Large intestine (tissue), 12 donors: ENCODE data around the gene TRPV6. TPM values are rescaled to one million over a fixed set of nuclear protein-coding genes. Genes with fewer than 3 reads are reported as not detected.

Experiments
- DNase-seq, 2 donors: peaks; one replicate each; pipeline versions ENCODE4 v3.0.0 to v3.0.0-alpha.2; 2013
- H3K27ac ChIP-seq: one replicate; pipeline ENCODE4 v1.5.1; 2013; ENCODE audit warnings: low read length
- H3K27me3 ChIP-seq: 2 replicates; pipeline ENCODE4 v1.6.1; 2013; ENCODE audit warnings: low read length; ENCODE audit not compliant: control insufficient read depth, insufficient read depth
- H3K36me3 ChIP-seq: 2 replicates; pipeline ENCODE4 v1.6.1; 2013; ENCODE audit warnings: low read length; ENCODE audit not compliant: control insufficient read depth, insufficient read depth
- H3K4me1 ChIP-seq: one replicate; pipeline ENCODE4 v1.6.1; 2013; ENCODE audit warnings: low read length; ENCODE audit not compliant: control insufficient read depth, insufficient read depth
- H3K4me3 ChIP-seq: one replicate; pipeline ENCODE4 v1.5.1; 2013; ENCODE audit warnings: low read length
- H3K9me3 ChIP-seq: one replicate; pipeline ENCODE4 v1.6.1; 2013; ENCODE audit warnings: mild to moderate bottlenecking, low read depth, low read length, moderate library complexity; ENCODE audit not compliant: control insufficient read depth
- WGBS: methylation state at CpG from one replicate; pipeline ENCODE4 v1.1.5; 2013; ENCODE audit warnings: low lambda C conversion rate; ENCODE audit not compliant: insufficient coverage; 5-methylcytosine and 5-hydroxymethylcytosine counted together
- long read RNA-seq, 11 donors: transcript quantifications; one replicate each; lab custom pipeline, GENCODE V29; 2026
- polyA plus RNA-seq: library from polyadenylated mRNA; unstranded; fragments of 120-200 nt; gene quantifications from one replicate; pipeline ENCODE4 v1.2.1, GENCODE V29; 2013

The TRPV6 gene
- polyA plus RNA-seq, result 2.2 TPM
- long read RNA-seq, donor 1, result 0 reads
- long read RNA-seq, donor 2, result 0 reads
- long read RNA-seq, donor 3, result 0 reads
- long read RNA-seq, donor 4, result 0 reads
- long read RNA-seq, donor 5, result 0 reads
- long read RNA-seq, donor 6, result 0 reads
- long read RNA-seq, donor 7, result 0 reads
- long read RNA-seq, donor 8, result 0 reads
- long read RNA-seq, donor 9, result 0 reads
- long read RNA-seq, donor 10, result 0 reads
- long read RNA-seq, donor 11, result 0 reads

GRCh38 chr7:142885311-142886230, at the start of gene TRPV6:
TSS of gene TRPV6 (minus strand) at chr7:142885745.
- DNase-seq, result peak in 1 of 2 donors; percentile 55
- no CpG with 5 or more reads among the region's 16 CpGs for WGBS
- peaks cover 5% of the 10 kb centered on the region for H3K4me1 ChIP-seq
- H3K27me3 ChIP-seq, result no peaks in the 10 kb centered on the region
- no peaks in the 10 kb centered on the region for H3K36me3 ChIP-seq
- H3K9me3 ChIP-seq, result no peaks in the 10 kb centered on the region
- no peak within 1 kb of the TSS for H3K4me3 ChIP-seq
- no peak within 1 kb of the TSS for H3K27ac ChIP-seq

- H3K9me3 ChIP-seq, result no peaks in the 10 kb centered on the region
- no peak for DNase-seq
- no peak overlapping the region for H3K4me3 ChIP-seq
- peaks cover 7% of the 10 kb centered on the region for H3K27me3 ChIP-seq
- no peaks in the 10 kb centered on the region for H3K36me3 ChIP-seq
- no peaks in the 10 kb centered on the region for H3K4me1 ChIP-seq
- no peak overlapping the region for H3K27ac ChIP-seq
- WGBS, result no CpG with 5 or more reads among the region's 12 CpGs
Measured at GRCh38 chr7:142934056-142934455, 48.5 kb upstream of the TRPV6 start.

- no peak for DNase-seq
- Histone ChIP-seq H3K4me1 (no peaks in the 10 kb centered on the region), H3K27ac (no peak within 1 kb of the TSS), H3K36me3 (no peaks in the 10 kb centered on the region), H3K9me3 (no peaks in the 10 kb centered on the region), H3K27me3 (peaks cover 7% of the 10 kb centered on the region), H3K4me3 (no peak within 1 kb of the TSS)
- 80% methylated on average over 1 of the region's 4 CpGs for WGBS
Measured at GRCh38 chr7:142933624-142934023, 48.1 kb upstream of the TRPV6 start, which contains the start of gene TRPV5. TSS of gene TRPV5 (minus strand) at chr7:142933746. CDS start at chr7:142933459, 287 bp downstream.

- no peak overlapping the region for H3K4me3 ChIP-seq
- H3K36me3 ChIP-seq, result no peaks in the 10 kb centered on the region
- H3K27ac ChIP-seq, result no peak overlapping the region
- DNase-seq, result no peak
- peaks cover 7% of the 10 kb centered on the region for H3K27me3 ChIP-seq
- H3K4me1 ChIP-seq, result no peaks in the 10 kb centered on the region
- no CpG with 5 or more reads among the region's 7 CpGs for WGBS
- H3K9me3 ChIP-seq, result no peaks in the 10 kb centered on the region
Measured at GRCh38 chr7:142933092-142933475, 47.5 kb upstream of the TRPV6 start.

GRCh38 chr7:142932386-142933091, 47.0 kb upstream of the TRPV6 start:
- 56% methylated on average over 3 of the region's 5 CpGs for WGBS
- H3K9me3 ChIP-seq, result no peaks in the 10 kb centered on the region
- peaks cover 7% of the 10 kb centered on the region for H3K27me3 ChIP-seq
- no peak overlapping the region for H3K4me3 ChIP-seq
- H3K4me1 ChIP-seq, result no peaks in the 10 kb centered on the region
- H3K36me3 ChIP-seq, result no peaks in the 10 kb centered on the region
- no peak overlapping the region for H3K27ac ChIP-seq
- no peak for DNase-seq

- peaks cover 7% of the 10 kb centered on the region for H3K27me3 ChIP-seq
- DNase-seq, result no peak
- WGBS, result no CpG with 5 or more reads among the region's 11 CpGs
- H3K4me1 ChIP-seq, result no peaks in the 10 kb centered on the region
- no peaks in the 10 kb centered on the region for H3K36me3 ChIP-seq
- no peaks in the 10 kb centered on the region for H3K9me3 ChIP-seq
- no peak overlapping the region for H3K4me3 ChIP-seq
- H3K27ac ChIP-seq, result no peak overlapping the region
Measured at GRCh38 chr7:142930126-142930730, 44.7 kb upstream of the TRPV6 start.

- no CpG with 5 or more reads among the region's 8 CpGs for WGBS
- Histone ChIP-seq H3K27ac (no peak overlapping the region), H3K36me3 (no peaks in the 10 kb centered on the region), H3K27me3 (peaks cover 4% of the 10 kb centered on the region), H3K9me3 (no peaks in the 10 kb centered on the region), H3K4me1 (peaks cover 10% of the 10 kb centered on the region), H3K4me3 (no peak overlapping the region)
- no peak for DNase-seq
Measured at GRCh38 chr7:142927949-142928348, 42.4 kb upstream of the TRPV6 start.

GRCh38 chr7:142927085-142927745, 41.7 kb upstream of the TRPV6 start:
- WGBS, result 60% methylated on average over 1 of the region's 7 CpGs
- Histone ChIP-seq H3K4me3 (no peak overlapping the region), H3K27me3 (no peaks in the 10 kb centered on the region), H3K9me3 (no peaks in the 10 kb centered on the region), H3K36me3 (no peaks in the 10 kb centered on the region), H3K27ac (no peak overlapping the region), H3K4me1 (peaks cover 15% of the 10 kb centered on the region)
- DNase-seq, result no peak

- Histone ChIP-seq H3K27me3 (no peaks in the 10 kb centered on the region), H3K4me1 (peaks cover 15% of the 10 kb centered on the region), H3K4me3 (no peak overlapping the region), H3K27ac (no peak overlapping the region), H3K36me3 (no peaks in the 10 kb centered on the region), H3K9me3 (no peaks in the 10 kb centered on the region)
- WGBS, result 86% methylated on average over 3 of the region's 12 CpGs
- DNase-seq, result no peak
Measured at GRCh38 chr7:142925413-142925812, 39.9 kb upstream of the TRPV6 start.
